Effector CD4-positive, alpha-beta T cell (primary cell): ENCODE results near the gene CHMP1A.
"Not testable (repeated sequence)": the region's sequence is repeated elsewhere in the genome, so short reads cannot be mapped to it uniquely, and the experiment has no call there.

Experiments
- DNase-seq: peaks from one replicate; pipeline ENCODE4 v3.0.0-alpha.2; 2020

The CHMP1A gene

DNA sequence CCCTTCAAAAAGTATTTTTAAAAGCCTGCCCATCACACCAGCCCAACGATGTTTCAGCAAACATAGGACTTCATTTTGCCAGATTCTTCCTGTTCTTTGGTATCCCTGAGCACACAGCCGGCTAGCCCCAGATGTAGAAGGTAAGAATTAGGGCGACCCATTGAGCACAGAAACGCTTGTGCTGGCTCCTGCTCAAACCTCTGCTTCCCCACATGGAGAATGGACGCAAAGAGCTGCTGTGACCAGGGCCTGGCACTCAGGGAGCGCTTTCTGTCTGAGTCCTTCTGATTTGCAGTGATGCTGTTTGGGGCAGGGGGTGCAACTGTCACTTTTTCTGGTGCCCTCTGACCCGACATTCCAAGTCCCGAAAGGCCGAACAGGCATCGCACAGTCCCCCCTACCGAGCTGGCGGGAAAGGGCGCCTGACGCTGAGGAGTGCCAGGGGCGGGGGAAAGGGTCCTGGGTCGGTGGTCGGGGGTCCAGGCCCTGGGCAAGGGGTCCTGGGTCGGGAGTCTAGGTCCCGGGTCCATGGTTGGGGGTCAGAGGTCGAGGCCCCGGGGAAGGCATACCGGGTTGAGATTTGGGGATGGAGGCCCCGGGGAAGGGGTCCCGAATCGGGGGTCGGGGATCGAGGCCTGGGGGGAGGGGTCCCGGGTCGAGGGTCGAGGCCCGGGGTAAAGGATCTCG, 930 bp downstream of the CHMP1A start:
- no peak for DNase-seq

DNA sequence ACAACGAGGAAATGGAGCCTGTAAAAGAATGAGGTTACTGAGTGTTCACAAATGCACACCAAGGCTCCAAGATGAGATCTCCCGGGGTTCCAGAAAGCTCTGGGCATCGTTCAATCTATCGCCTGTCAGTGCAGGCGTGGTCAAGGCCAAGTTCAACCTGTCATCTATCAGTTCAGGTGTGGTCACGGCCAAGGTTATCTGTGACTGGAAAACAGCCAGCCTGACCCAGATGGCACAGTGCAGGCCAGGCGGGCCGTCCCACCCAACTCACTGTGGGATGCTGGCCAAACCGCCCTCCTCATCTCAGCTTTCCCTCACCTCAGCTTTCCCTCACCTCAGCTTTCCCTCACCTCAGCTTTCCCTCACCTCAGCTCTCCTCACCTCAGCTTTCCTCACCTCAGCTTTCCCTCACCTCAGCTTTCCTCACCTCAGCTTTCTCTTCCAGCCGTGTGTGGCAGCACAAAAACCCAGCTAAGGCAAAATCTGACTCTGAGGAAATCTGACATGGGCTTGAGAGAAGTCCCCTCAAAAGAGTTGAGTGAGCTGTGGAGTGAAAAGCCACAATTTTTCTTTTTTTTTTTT, 2.4 kb downstream of the CHMP1A start:
- no peak for DNase-seq

GRCh38 chr16:89653656-89654295, 3.7 kb downstream of the CHMP1A start:
- DNase-seq: no peak

GRCh38 chr16:89651584-89651983, 5.9 kb downstream of the CHMP1A start:
- DNase-seq: no peak

GRCh38 chr16:89646906-89647305, 10.6 kb downstream of the CHMP1A start:
- no peak for DNase-seq

- DNase-seq: no peak
These were observed 11.2 kb downstream of the CHMP1A start for GRCh38 chr16:89646270-89646669.

DNA sequence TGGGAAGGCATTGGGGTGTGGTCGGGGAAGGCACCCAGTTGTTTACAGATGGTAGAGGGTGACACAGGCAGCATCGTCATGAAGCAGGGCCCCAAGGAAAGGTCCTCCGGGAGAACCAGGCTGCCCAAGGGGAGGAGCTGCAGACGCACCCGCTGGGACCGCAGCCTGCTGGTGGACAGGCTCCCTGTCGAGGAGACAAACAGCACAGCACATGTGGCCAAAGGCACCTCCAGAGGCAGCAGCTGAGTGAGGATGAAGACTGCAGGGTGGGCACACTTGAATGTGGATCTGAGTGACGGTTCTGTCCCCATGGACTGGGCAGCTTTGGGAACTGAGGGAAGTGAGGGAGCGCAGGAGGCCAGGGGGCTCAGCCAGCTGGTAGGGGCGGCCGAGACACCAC, 12.4 kb downstream of the CHMP1A start:
- no peak for DNase-seq

GRCh38 chr16:89643769-89644300, 13.7 kb downstream of the CHMP1A start:
- no peak for DNase-seq

DNA sequence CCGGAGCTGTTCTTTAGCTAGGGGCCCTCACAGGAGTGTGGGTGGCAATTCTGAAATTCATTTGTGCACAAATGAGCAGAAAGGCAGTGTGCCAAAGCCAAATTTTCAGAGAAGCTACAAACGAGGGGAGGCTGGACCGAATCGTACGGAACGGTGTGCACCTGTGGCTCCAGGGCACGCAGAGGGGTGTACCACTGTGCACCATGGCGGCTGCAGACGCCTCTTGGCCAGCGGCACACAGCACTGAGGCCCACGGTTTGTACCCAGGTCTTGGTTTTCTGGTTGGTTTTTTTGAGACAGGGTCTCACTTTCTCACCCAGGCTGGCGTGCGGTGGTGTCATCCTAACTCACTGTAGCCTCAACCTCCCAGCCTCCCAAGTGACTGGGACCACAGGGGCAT, 14.9 kb downstream of the CHMP1A start:
- no peak for DNase-seq

GRCh38 chr16:89641458-89642119, 15.9 kb downstream of the CHMP1A start:
- DNase-seq: no peak

- DNase-seq: no peak
These were observed 18.1 kb downstream of the CHMP1A start for GRCh38 chr16:89639385-89639784.

DNA sequence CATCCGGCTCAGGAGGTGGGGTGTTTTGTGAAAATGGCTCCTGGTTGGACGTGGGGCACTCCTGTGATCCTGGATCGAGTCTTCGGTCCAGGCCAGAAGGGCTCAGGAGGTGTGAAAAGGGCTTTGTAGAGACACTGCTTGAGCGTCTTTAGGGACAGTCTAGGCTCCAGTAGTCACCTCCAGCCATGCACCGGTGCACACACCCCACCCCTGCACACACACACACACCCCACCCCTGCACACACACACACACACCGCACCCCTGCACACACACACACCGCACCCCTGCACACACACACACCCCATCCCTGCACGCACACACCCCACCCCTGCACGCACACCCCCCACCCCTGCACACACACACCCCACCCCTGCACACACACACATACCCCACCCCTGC, 19.1 kb downstream of the CHMP1A start:
- DNase-seq: no peak

GRCh38 chr16:89637379-89637778, 20.1 kb downstream of the CHMP1A start:
- DNase-seq: no peak

GRCh38 chr16:89636663-89637062, 20.8 kb downstream of the CHMP1A start:
- DNase-seq: no peak

DNA sequence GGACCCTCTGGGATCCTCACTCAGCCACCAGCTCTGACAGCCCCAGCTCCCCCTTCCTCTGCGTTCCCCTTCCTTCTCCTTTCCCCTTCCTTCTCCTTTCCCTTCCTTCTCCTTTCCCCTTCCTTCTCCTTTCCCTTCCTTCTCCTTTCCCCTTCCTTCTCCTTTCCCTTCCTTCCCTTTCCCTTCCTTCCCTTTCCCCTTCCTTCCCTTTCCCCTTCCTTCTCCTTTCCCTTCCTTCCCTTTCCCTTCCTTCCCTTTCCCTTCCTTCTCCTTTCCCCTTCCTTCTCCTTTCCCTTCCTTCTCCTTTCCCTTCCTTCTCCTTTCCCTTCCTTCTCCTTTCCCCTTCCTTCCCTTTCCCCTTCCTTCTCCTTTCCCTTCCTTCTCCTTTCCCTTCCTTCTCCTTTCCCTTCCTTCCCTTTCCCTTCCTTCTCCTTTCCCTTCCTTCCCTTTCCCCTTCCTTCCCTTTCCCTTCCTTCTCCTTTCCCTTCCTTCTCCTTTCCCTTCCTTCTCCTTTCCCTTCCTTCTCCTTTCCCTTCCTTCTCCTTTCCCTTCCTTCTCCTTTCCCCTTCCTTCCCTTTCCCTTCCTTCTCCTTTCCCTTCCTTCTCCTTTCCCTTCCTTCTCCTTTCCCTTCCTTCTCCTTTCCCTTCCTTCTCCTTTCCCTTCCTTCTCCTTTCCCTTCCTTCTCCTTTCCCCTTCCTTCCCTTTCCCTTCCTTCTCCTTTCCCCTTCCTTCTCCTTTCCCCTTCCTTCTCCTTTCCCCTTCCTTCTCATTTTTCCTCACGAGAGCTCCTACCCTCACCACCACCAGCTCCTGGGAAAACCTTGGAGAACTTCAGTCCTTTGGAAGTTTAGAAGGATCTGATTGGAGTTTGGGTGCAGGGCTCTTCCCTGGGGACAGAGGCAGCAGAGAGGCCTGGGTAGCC, 22.8 kb downstream of the CHMP1A start:
- not testable (repeated sequence) for DNase-seq

GRCh38 chr16:89633064-89633631, 24.4 kb downstream of the CHMP1A start:
- DNase-seq: no peak

GRCh38 chr16:89629827-89630610, 27.5 kb downstream of the CHMP1A start:
- DNase-seq: no peak

- DNase-seq: no peak
These were observed 32.4 kb downstream of the CHMP1A start for GRCh38 chr16:89624777-89625761.

- no peak for DNase-seq
These were observed 33.8 kb downstream of the CHMP1A start for GRCh38 chr16:89623511-89624261.
